ENCODE results near the gene SLC9C2. TPM values are rescaled to one million over a fixed set of nuclear protein-coding genes. Genes with fewer than 3 reads are reported as not detected.

SLC9C2 gene
- polyA plus RNA-seq, 3 donors = not detected

DNA sequence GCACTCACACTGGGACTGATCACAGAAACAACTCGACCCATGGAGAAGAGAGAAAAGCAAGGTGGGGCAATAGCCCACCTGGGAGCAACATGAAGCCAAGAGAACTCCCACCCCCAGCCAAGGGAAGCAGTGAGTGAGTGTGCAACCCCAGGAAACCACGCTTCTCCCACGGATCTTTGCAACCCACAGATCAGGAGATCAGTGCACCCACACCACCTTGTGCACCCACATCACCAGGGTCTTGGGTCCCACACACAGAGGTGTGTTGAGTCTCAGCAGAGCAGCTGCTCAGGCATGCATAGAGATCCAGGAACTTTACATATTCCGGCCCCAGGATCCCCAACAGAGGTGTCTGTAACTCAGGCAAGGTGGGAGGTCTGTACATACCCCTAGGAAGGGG is 143.0 kb downstream of the SLC9C2 start:
- Mint-ChIP-seq H3K27me3 (ENCODE audit: low read depth in 3 of 3) (no peaks in the 10 kb centered on the region), H3K36me3 (peaks cover 46 to 70% of the 10 kb centered on the region in 2 donors), H3K9me3 (peaks cover 10 to 19% (median 12%) of the 10 kb centered on the region in 7 donors), H3K4me1 (peaks cover 5% of the 10 kb centered on the region), H3K27ac (peak overlapping the region in 2 of 7 donors; percentile 26 to 28), H3K4me3 (no peak overlapping the region)
- Histone ChIP-seq H3K36me3 (replicated peaks in 1 of 2; ENCODE audit: control insufficient read depth in 1 of 2, insufficient read depth in 2 of 2, low read length in 2 of 2) (peaks cover 21 to 24% of the 10 kb centered on the region in 2 donors), H3K4me1 (ENCODE audit: control insufficient read depth in 1 of 2, insufficient read depth in 2 of 2, low read length in 2 of 2) (no peaks in the 10 kb centered on the region), H4K20me1 (ENCODE audit: insufficient read depth, low read length) (no peaks in the 10 kb centered on the region), H3K9me3 (replicated peaks in 1 of 2; ENCODE audit: control insufficient read depth in 1 of 2, insufficient read depth in 1 of 2, low read length in 2 of 2) (no peaks in the 10 kb centered on the region), H3K4me3 (replicated peaks in 1 of 3; ENCODE audit: low read depth in 2 of 3, low read length in 3 of 3) (no peak overlapping the region), H3K79me2 (ENCODE audit: insufficient read depth, low read length) (peaks cover 6% of the 10 kb centered on the region), H2AFZ (ENCODE audit: insufficient read depth, low read depth, low read length, poor library complexity, severe bottlenecking) (no peak overlapping the region), H3K9ac (ENCODE audit: insufficient read depth, low read length, poor library complexity, severe bottlenecking) (no peak overlapping the region), H3K4me2 (replicated peaks; ENCODE audit: extremely low read depth, low read length, poor library complexity, severe bottlenecking) (no peak overlapping the region), H3K27me3 (ENCODE audit: control insufficient read depth in 2 of 2, insufficient read depth in 2 of 2, low read length in 2 of 2) (no peaks in the 10 kb centered on the region), H3K27ac (ENCODE audit: low read depth in 1 of 2, low read length in 2 of 2) (no peak overlapping the region)
- TF ChIP-seq, protein P1, sequence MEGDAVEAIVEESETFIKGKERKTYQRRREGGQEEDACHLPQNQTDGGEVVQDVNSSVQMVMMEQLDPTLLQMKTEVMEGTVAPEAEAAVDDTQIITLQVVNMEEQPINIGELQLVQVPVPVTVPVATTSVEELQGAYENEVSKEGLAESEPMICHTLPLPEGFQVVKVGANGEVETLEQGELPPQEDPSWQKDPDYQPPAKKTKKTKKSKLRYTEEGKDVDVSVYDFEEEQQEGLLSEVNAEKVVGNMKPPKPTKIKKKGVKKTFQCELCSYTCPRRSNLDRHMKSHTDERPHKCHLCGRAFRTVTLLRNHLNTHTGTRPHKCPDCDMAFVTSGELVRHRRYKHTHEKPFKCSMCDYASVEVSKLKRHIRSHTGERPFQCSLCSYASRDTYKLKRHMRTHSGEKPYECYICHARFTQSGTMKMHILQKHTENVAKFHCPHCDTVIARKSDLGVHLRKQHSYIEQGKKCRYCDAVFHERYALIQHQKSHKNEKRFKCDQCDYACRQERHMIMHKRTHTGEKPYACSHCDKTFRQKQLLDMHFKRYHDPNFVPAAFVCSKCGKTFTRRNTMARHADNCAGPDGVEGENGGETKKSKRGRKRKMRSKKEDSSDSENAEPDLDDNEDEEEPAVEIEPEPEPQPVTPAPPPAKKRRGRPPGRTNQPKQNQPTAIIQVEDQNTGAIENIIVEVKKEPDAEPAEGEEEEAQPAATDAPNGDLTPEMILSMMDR (IDR thresholded peaks at IDR 0.05) = no peak
- no peak for DNase-seq
- intact Hi-C loops (cut with micrococcal nuclease) = no loop called here
- 100% methylated on average over 1 of the region's 4 CpGs for WGBS (ENCODE audit: insufficient coverage)

DNA sequence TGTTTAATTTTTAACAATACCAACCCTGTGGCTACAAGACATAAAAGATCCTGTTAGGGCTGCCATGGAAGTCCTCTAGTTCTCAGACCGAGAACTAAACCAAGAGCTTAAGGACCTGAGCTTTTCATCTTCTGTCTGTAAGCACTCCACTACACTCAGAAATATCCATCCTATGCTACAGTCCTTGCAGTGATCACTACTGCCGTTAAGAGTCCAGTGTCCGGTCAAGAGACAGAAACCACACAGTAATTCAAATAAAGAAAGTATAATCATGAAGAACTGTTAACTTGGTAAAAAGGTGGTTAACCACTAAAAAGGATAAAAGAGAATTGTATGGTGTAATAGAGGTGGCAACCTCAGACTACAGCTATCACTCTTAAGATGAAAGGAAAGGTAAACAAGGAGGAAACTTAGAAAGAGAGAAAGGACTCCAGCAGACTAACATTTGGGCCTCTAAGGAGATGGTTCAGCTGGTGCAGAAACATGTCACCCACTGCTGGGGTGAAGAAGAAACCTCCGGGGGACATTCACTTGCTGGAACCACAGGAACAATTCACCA is 147.8 kb downstream of the SLC9C2 start:
- Histone ChIP-seq H3K27me3 (ENCODE audit: control insufficient read depth in 2 of 2, insufficient read depth in 2 of 2, low read length in 2 of 2) (no peaks in the 10 kb centered on the region), H4K20me1 (ENCODE audit: insufficient read depth, low read length) (no peaks in the 10 kb centered on the region), H3K27ac (ENCODE audit: low read depth in 1 of 2, low read length in 2 of 2) (no peak overlapping the region), H3K36me3 (replicated peaks in 1 of 2; ENCODE audit: control insufficient read depth in 1 of 2, insufficient read depth in 2 of 2, low read length in 2 of 2) (peaks cover 1 to 5% of the 10 kb centered on the region in 2 donors), H3K9me3 (replicated peaks in 1 of 2; ENCODE audit: control insufficient read depth in 1 of 2, insufficient read depth in 1 of 2, low read length in 2 of 2) (no peaks in the 10 kb centered on the region), H3K79me2 (ENCODE audit: insufficient read depth, low read length) (no peaks in the 10 kb centered on the region), H3K4me1 (ENCODE audit: control insufficient read depth in 1 of 2, insufficient read depth in 2 of 2, low read length in 2 of 2) (no peaks in the 10 kb centered on the region), H2AFZ (ENCODE audit: insufficient read depth, low read depth, low read length, poor library complexity, severe bottlenecking) (no peak overlapping the region), H3K4me2 (replicated peaks; ENCODE audit: extremely low read depth, low read length, poor library complexity, severe bottlenecking) (no peak overlapping the region), H3K4me3 (replicated peaks in 1 of 3; ENCODE audit: low read depth in 2 of 3, low read length in 3 of 3) (no peak overlapping the region), H3K9ac (ENCODE audit: insufficient read depth, low read length, poor library complexity, severe bottlenecking) (no peak overlapping the region)
- TF ChIP-seq, protein P1 (IDR thresholded peaks at IDR 0.05) = no peak
- Mint-ChIP-seq H3K36me3 (peaks cover 35 to 44% of the 10 kb centered on the region in 2 donors), H3K4me3 (no peak overlapping the region), H3K4me1 (peaks cover 5% of the 10 kb centered on the region), H3K9me3 (peaks cover 0 to 2% (median 0%) of the 10 kb centered on the region in 7 donors), H3K27ac (no peak overlapping the region), H3K27me3 (ENCODE audit: low read depth in 3 of 3) (no peaks in the 10 kb centered on the region)
- intact Hi-C loops (cut with micrococcal nuclease) = no loop called here
- no peak for DNase-seq
- 100% methylated on average over 1 of the region's 4 CpGs for WGBS (ENCODE audit: insufficient coverage)
